ENCODE measurements around the gene BICD1.

The BICD1 gene

DNA sequence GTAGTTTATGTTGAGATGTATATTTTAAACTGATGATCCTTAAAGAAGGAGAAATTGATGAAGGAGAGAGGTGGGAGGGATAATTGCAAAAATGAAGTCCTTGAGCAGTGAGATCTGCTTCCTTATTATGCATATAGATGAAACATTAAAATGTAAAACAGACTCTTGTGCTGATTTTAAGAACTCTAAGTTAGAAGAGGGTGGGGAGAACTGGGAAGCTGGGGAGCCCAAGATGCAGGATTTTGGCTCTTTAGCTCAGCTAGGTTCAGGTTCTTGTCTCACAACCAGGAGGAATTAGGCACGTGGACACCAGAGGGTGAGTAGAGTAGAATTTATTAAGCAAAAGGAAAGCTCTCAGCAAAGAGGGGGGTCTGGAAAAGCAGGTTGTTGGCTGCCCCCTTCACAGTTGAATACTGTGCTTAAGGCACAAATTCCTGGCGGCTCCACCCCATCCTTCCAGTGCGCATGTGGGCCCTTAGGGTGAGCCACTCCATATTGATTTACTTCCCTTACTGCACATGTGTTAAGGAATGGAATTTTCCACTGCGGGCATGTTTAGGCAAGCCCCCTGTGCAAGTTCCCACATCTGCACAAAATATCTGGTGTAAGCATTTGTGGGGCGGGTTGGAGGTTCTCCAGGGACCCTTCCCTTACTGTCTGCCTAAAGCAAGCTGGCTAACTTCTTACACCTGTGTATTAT lies 141.9 kb downstream of the BICD1 start:
- H3K4me3 ChIP-seq (ENCODE audit: low read length), result no peak overlapping the region
- TF ChIP-seq ZNF274 (IDR thresholded peaks at IDR 0.05; ENCODE audit: low read depth, low read length), result no peak

DNA sequence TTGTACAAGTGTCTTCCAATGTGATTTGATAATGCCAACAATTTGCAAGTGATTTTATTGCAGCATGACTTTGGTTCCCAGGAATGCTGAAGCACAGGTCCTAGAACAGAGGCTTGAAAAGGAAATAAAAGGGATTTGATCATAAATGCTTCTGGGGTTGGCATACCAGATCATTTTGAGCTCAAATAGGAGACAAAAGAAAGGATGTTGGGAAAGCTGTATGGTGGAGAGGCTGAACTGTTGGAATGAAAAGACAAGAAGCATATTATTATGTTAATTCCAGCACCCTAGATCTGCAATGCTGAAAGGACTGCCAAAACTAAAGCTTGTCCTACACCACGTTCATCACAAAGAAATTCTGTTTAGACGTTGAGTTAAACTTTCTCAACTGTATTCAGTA lies 143.1 kb downstream of the BICD1 start:
- no peak overlapping the region for H3K4me3 ChIP-seq (ENCODE audit: low read length)
- TF ChIP-seq ZNF274 (IDR thresholded peaks at IDR 0.05; ENCODE audit: low read depth, low read length), result no peak

DNA sequence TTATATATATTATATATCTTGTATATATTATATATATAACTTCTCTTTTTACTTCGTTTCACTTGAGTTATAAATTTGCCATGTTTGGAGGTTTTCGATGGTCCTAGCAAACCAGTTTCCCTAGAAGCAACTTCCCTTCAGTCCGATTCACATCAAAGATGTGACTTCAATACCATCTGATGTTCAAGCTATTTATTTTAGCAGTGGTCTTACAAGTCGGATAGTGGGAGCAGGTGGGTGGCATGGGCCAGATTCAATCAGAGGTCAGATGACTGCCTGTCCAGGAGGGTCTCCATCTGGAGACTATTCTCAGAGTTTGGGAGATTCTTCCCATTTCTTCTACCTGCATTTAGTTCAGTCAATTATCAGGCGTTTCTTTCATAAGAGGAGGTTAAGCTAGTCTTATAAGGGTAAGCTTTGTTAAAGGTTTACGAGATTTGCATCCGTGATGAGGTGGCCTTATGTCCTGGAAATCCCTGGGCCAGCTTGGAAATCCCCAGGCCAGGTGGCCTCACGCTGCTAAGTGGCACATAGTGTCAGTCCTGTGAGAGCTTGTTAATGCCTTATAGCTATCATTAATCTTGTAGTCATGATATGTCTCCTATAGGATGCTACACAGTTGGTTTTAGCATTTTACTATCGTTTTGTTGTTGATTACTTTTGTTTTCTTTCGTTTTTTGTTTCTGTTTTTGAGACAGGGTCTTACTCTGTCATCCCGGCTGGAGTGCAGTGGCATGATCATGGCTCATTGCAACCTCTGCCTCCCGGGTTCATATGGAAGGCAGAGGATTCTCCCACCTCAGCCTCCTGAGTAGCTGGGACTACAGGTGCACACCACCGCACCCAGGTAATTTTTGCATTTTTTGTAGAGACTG lies 145.8 kb downstream of the BICD1 start:
- no peak overlapping the region for H3K4me3 ChIP-seq (ENCODE audit: low read length)
- TF ChIP-seq ZNF274 (IDR thresholded peaks at IDR 0.05; ENCODE audit: low read depth, low read length), result no peak

DNA sequence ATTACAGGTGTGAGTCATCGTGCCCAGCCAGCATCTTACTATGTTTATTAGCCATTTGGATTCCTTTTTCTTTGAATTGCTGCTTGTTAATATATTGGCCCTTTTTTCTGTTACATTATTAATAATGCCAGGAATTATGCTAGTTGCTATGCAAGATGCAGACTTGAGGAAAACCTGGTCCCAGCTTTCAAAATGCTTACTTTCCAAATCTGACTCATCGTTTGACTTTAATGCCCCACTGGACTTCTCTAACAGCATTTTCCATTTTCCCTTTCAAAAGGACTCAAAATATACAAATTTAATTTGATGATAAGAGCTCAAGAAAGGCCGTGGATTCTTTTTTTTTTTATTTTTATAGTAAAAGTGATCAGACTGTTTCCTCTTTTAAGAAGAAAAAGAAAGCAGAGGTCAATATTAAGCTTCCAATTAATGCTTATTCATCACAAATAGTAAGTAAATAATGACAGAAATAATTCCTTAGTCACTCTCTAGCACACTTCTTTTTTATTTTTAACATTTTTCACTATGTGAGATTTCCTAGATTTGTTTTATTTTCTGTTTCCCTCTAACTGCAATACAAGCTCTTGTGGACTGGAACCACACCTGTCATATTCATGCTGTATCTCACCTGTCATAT lies 146.6 kb downstream of the BICD1 start:
- TF ChIP-seq ZNF274 (IDR thresholded peaks at IDR 0.05; ENCODE audit: low read depth, low read length), result no peak
- no peak overlapping the region for H3K4me3 ChIP-seq (ENCODE audit: low read length)

DNA sequence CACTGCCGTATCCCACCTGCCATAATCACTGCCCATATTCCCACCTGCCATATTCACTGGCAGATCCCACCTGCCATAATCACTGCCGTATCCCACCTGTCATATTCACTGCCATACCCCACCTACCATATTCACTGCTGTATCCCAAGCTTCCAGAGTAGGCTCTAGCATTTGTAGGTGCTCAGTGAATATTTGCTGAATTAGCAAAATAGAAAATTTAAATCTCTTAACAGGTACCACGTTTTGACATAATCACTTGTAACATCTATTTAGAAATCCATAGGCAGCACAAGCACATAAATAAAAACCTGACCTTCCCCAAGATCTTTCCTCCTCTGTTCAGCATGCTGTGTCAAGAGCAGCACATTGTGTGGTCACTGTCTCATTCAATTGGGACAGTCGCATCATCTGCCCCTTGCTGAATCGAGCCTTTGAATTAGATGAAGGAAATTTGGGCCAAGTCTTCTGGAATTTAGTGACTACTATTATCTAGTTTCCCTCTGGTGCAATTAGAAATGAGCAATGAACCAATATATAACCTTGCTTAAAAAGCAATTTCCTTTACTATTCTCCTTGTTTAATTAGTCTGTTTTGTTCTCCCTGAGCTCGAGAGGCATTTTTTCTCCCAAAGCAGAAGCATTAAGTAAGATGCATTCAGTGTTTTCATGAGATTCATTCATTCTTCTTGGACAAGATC lies 147.8 kb downstream of the BICD1 start:
- no peak for TF ChIP-seq ZNF274 (IDR thresholded peaks at IDR 0.05; ENCODE audit: low read depth, low read length)
- H3K4me3 ChIP-seq (ENCODE audit: low read length), result no peak overlapping the region

DNA sequence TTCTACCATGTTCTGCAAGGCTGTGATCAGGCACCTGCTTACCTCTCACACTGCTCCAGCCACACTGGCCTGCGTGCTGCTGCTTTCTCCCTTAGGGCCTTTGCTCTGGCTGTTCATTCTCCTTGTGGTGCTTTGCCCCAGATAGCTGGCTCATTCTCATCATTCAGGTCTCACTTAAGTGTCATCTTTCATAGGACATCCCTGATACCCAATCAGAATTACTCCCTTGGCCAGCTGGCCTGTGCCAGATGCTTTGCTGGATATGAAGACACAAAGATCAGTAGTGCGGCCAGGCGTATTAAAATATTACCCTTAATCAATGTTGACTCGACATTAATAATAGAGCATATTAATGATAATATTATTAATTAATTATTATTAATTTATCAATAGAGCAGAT lies 148.9 kb downstream of the BICD1 start:
- TF ChIP-seq ZNF274 (IDR thresholded peaks at IDR 0.05; ENCODE audit: low read depth, low read length), result no peak
- H3K4me3 ChIP-seq (ENCODE audit: low read length), result no peak overlapping the region

DNA sequence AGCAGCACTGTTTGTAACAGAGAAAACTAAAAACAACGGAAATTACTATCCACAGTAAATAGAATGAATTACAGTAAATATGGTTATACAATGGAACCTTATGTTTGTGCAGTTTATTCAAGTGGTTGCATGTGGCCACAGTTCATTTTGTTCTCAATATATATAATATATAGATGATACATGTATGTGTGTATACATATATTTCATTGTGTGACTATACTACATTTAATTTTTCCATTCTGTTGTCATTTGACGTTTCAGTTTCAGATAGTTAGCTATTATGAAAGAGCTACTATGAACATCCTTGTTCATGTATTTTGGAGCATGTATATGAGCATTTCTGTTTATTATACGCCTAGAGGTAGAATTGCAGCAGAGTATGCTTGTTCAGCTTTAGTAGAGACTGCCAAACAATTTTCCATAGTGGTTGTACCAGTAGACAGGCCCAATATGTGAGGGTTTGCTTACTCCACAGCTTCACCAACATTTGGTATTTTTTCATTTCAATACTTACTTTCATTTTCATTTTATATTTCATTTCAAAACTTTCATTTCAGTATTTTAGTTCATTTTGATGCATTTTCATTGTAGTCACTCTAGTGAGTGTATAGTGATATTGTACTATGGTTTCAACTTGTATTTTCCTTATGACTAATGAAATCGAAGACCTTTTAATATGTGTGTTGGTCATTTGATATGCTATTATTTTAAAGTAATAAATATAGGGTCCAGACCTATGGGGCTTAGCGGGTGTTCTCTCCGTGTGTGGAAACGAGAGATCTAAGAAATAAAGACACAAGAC lies 151.2 kb downstream of the BICD1 start:
- no peak overlapping the region for H3K4me3 ChIP-seq (ENCODE audit: low read length)
- TF ChIP-seq ZNF274 (IDR thresholded peaks at IDR 0.05; ENCODE audit: low read depth, low read length), result no peak

DNA sequence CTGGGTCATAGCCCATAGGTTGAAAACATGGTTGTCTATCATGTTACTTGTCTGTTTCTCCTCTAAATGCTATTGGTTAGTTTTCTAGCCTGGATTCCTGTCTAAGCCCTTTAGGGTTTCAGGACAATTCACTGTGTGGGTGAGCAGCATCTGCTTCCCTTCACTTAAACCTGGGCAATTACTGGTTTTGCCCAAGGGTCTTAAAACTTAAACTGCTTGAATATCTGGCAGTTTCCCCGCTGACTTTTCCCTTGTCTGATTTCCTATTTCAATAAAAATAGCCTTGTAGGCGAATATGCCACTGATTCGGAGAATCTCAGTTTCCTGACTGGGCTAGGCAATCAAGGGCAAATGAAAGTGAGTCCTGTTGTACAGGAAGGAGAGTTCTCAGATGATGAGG lies 154.0 kb downstream of the BICD1 start:
- no peak for TF ChIP-seq ZNF274 (IDR thresholded peaks at IDR 0.05; ENCODE audit: low read depth, low read length)
- H3K4me3 ChIP-seq (ENCODE audit: low read length), result no peak overlapping the region

DNA sequence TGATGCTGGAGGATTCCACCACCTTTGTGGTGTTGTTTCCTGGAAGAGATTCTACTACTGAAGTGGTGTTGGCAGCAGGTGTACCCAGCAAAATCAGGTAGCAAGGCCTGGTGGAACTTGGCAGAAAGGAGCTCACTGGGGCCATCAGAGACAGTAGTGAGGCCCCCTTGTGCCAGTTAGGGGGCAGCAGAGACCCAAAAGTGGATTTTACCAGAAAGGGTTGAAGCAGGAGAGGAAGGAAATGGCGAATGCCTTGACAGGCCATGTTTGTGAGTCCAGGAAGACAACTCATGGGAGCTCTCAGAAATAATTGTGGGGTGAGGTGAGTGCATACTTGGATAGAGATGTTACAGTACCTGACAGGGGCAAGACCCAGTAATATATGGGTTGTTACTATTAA lies 155.0 kb downstream of the BICD1 start:
- no peak overlapping the region for H3K4me3 ChIP-seq (ENCODE audit: low read length)
- no peak for TF ChIP-seq ZNF274 (IDR thresholded peaks at IDR 0.05; ENCODE audit: low read depth, low read length)

DNA sequence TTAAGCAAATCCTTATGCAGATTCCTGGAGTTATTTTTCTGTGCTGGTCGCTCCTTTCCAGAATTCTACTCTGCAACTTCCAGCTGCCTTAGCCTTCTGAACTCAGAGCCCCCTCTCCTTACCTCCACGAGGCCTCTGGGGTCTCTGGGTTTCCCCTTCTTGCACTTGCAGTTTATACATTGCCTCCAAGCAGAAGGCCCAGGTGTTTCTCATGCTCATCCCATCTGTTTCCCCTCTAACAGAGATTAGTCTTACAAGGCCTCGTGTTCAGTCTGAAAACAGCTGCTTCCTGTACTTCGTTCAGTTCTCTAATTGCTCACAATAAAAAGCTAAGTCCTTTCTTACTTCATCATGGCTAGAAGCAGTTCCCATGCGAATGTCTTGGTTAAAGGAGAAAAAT lies 158.3 kb downstream of the BICD1 start:
- TF ChIP-seq ZNF274 (IDR thresholded peaks at IDR 0.05; ENCODE audit: low read depth, low read length), result no peak
- no peak overlapping the region for H3K4me3 ChIP-seq (ENCODE audit: low read length)

DNA sequence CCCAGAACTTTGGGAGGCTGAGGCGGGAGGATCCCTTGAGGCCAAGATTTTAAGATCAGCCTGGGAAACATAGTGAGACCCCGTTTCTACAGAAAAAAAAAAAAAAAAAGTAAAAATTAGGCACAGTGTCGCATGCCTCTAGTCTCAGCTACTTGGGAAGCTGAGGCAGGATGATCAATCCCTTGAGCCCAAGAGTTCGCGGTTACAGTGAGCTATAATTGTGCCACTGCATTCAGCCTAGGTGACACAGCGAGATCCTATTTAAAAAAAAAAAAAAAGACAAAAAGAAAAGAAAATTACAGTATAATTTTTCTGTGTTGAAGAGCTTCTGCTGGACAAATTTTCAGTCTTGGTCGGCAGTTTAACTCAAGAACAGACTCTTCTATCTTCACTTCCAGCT lies 158.8 kb downstream of the BICD1 start:
- peak overlapping the region; percentile 33; the same call in 1 of the 2 replicates for H3K4me3 ChIP-seq (ENCODE audit: low read length)
- TF ChIP-seq ZNF274 (IDR thresholded peaks at IDR 0.05; ENCODE audit: low read depth, low read length), result no peak

DNA sequence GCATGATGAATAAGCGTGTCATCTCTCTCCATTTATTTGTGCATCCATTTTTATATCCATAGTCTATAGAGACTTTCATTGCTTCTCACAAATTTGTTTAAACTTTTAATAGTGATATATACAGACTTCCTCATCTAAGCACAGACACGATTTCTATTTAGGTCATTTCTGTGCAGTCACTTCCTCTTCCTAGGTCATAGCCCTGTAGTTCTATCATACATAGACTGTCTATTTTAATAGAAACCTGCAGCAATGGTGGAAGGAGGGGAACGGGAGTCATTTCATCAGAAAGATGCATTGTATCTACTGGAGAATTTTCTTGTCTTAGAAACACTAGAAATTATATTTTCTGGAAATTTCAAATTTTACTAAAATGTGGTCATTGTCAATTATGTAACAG lies 159.3 kb downstream of the BICD1 start:
- H3K4me3 ChIP-seq (ENCODE audit: low read length), result no peak overlapping the region
- no peak for TF ChIP-seq ZNF274 (IDR thresholded peaks at IDR 0.05; ENCODE audit: low read depth, low read length)

DNA sequence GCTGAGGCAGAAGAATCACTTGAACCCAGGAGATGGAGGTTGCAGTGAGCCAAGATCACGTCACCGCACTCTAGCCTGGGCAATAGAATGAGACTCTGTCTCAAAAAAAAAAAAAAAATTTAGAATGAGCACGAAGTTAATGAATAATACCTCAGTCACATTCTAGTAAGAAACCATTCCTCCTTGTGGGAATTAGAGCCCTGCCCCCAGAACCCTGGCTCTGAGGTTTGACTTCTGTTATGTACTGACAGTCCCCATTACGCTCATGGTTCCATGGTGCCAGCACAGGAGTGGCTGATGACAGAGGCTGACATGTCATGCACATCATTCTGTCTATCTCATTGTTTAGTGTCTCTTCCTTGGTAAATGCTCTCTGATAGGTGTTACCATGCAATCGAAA lies 160.1 kb downstream of the BICD1 start:
- H3K4me3 ChIP-seq (ENCODE audit: low read length), result no peak overlapping the region
- no peak for TF ChIP-seq ZNF274 (IDR thresholded peaks at IDR 0.05; ENCODE audit: low read depth, low read length)
